ENCODE data around the gene RUNX3.

DNA sequence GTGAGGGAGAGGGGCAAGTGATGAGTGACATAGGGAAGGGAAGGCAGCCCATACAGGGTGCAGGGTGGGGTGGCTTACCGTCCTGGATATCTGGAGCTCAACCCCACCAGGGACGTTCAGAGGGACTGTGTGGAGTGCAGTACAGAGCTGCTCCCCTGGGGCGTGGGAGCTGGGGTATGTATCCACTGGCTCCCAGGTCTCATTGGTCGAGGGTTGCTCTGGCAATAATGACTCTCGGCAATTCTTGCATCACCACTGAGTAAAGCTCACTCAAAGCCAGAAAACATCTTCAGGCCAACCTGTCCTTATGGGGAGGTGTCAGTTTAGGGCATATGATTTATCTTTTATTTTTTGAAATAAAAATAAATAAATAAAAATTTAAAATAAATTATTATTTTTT, 43.2 kb upstream of the RUNX3 start:
- TF ChIP-seq, protein P1, sequence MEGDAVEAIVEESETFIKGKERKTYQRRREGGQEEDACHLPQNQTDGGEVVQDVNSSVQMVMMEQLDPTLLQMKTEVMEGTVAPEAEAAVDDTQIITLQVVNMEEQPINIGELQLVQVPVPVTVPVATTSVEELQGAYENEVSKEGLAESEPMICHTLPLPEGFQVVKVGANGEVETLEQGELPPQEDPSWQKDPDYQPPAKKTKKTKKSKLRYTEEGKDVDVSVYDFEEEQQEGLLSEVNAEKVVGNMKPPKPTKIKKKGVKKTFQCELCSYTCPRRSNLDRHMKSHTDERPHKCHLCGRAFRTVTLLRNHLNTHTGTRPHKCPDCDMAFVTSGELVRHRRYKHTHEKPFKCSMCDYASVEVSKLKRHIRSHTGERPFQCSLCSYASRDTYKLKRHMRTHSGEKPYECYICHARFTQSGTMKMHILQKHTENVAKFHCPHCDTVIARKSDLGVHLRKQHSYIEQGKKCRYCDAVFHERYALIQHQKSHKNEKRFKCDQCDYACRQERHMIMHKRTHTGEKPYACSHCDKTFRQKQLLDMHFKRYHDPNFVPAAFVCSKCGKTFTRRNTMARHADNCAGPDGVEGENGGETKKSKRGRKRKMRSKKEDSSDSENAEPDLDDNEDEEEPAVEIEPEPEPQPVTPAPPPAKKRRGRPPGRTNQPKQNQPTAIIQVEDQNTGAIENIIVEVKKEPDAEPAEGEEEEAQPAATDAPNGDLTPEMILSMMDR (IDR thresholded peaks at IDR 0.05), result no peak
- no peak for TF ChIP-seq JUN (CRISPR knock-in tag; IDR thresholded peaks at IDR 0.05)
- TF ChIP-seq CREB1 (CRISPR knock-in tag; IDR thresholded peaks at IDR 0.05), result no peak
- no peak for TF ChIP-seq ZNF416 (CRISPR knock-in tag; IDR thresholded peaks at IDR 0.05)

Measured in WTC11 (cell line).